ENCODE measurements around the gene ASTN1.

The ASTN1 gene

DNA sequence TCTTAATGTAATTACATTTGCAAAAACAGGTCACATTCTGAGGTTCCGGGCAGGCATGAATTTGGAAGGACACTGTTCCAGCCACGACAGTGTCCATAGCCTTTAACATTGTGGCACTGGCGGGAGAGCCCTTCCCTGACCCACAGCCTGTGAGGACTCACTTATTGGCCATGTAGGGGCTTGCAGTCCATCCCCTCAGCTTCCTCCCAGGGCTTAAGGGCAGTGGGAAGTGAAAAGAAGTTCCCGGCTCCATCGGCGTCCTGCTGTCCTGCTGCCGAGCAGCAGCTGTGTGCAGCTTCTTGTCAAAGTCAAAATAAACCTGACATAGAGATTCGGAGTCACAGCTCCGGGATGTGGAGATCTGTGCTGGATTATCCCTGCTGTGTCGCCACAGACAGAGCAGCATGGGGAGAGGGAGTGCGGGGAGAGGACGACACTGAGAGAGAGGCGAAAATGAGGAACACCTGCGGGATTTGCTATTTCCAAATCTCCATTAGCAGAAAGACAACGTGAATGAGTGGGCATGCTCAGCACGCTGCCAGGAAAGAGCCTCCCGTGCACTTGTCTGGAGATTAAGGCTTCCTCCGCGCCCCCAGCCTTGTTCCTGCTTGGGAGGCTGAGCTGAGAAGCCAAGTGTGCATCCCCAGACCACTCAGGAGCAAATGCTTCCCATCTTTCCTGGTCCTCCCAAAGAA lies 260.3 kb downstream of the ASTN1 start:
- Mint-ChIP-seq H3K27ac (no peak overlapping the region), H3K27me3 (peaks cover 5% of the 10 kb centered on the region), H3K4me3 (no peak overlapping the region), H3K4me1 (ENCODE audit: low read depth) (no peaks in the 10 kb centered on the region), H3K36me3 (ENCODE audit: low read depth) (no peaks in the 10 kb centered on the region), H3K9me3 (no peaks in the 10 kb centered on the region)
- intact Hi-C loops (cut with micrococcal nuclease): no loop called here

DNA sequence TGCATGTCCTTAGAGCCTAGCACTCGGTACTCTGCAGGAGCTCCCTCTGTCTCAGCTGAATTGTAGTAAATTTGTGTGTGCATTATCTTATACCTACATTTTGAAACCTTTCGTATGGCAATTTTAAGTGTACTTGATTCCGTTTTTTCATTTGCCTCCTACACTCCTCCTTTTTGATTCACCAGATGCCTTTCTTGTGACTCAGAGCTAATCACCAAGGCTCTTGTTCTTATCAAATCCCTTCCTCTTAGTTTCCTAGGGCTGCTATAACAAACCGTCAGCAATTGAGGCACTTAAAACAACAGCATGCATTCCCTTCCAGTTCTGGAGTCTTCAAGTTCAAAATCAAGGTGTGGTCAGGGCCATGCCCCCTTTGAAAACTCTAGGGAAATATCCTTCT lies 261.0 kb downstream of the ASTN1 start:
- Mint-ChIP-seq H3K4me1 (ENCODE audit: low read depth) (no peaks in the 10 kb centered on the region), H3K9me3 (no peaks in the 10 kb centered on the region), H3K27me3 (peaks cover 7% of the 10 kb centered on the region), H3K36me3 (ENCODE audit: low read depth) (no peaks in the 10 kb centered on the region), H3K4me3 (no peak overlapping the region), H3K27ac (no peak overlapping the region)
- intact Hi-C loops (cut with micrococcal nuclease): no loop called here

DNA sequence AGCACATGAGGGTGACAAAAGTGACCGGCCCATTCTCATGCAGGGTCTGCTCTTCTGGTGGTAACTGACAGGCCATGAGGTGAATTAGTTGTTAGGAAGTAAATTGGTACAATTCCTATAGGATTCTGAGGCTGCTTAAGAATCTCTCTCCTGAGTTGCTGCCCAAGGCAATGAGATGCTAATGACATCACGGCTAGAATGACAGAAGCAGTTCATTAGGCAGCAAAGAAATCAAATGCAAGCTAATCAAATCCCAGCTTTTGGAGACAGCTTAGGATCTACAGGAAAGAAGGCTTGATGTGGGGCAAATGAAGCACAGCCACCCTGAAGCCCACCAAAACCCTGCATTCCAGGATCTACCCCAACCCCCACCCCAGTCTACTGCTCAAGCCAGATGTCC lies 265.2 kb downstream of the ASTN1 start:
- Mint-ChIP-seq H3K27me3 (peaks cover 5% of the 10 kb centered on the region), H3K9me3 (no peaks in the 10 kb centered on the region), H3K27ac (no peak overlapping the region), H3K36me3 (ENCODE audit: low read depth) (no peaks in the 10 kb centered on the region), H3K4me1 (ENCODE audit: low read depth) (peaks cover 8% of the 10 kb centered on the region), H3K4me3 (no peak overlapping the region)
- intact Hi-C loops (cut with micrococcal nuclease): loop anchor here (5.0 kb wide), 1 partner anchor 1048 kb away; no protein-coding TSS in a partner anchor

DNA sequence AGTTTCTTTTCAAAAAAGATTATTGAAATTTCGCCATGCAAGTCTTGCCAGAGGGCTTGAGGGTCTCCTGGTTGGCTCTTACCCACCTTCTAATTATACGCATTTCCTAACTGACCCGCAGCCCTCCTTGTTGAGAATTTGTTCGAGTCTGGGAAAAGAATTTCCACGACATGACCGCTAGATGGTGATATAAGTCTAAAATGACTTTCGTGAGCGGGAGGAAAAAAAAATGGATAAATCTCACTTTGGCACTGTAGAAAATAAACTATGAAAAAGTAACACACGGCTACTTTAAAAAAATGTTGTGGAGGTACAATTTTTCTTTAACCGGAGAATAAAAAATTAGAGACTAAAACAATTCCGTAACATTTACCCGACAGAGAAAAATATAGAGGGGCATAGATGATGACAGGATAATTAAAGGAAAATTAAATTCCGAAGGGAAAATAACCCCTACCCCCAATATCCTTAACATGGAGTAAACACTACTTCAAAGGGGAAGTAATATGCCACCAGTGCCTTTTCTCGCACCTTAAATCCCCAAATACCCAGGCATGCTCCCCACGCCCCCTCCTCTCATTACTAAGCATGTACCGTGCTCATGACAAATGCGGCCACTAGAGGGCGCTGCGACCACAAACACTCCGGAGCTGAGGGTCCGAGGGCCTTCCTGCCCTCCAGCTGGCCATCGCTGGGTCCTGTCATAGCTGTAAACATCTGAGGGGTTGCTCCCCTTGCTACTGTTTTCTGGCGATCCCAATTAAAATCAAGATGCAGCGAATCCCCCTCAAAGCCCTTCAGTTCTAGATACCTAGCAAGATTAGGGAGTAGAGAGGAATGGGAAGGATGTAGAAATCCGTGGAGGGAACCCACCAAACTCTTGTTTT lies 266.9 kb downstream of the ASTN1 start:
- H3K27me3 Mint-ChIP-seq: peaks cover 2% of the 10 kb centered on the region
- no peaks in the 10 kb centered on the region for H3K36me3 Mint-ChIP-seq (ENCODE audit: low read depth)
- intact Hi-C loops (cut with micrococcal nuclease): loop anchor here (5.0 kb wide), 1 partner anchor 1050 kb away; no protein-coding TSS in a partner anchor
- no peak overlapping the region for H3K27ac Mint-ChIP-seq
- H3K4me3 Mint-ChIP-seq: no peak overlapping the region
- no peaks in the 10 kb centered on the region for H3K9me3 Mint-ChIP-seq
- peaks cover 8% of the 10 kb centered on the region for H3K4me1 Mint-ChIP-seq (ENCODE audit: low read depth)

DNA sequence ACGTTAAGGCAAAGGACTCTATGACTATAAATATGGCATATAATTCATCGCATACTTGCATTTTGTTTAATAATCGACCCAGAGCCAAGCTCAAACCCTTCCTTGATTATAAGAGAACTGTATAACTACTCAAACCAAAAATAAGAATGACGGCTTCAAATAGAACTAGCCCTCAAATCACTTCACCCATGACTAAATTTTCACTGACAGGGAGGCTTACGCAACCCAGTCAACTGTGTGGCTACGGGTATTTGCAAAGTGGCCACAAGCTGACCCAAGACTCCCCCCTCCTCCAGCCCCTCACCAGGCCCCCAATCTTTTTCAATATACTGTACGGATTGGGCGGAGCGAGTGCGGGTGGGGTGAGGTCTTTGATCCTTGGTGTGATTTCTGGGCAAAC lies 268.3 kb downstream of the ASTN1 start:
- intact Hi-C loops (cut with micrococcal nuclease): loop anchor here (5.0 kb wide), 1 partner anchor 1051 kb away; no protein-coding TSS in a partner anchor
- Mint-ChIP-seq H3K27me3 (peaks cover 2% of the 10 kb centered on the region), H3K9me3 (no peaks in the 10 kb centered on the region), H3K4me1 (ENCODE audit: low read depth) (peaks cover 8% of the 10 kb centered on the region), H3K27ac (no peak overlapping the region), H3K36me3 (ENCODE audit: low read depth) (no peaks in the 10 kb centered on the region), H3K4me3 (no peak overlapping the region)

DNA sequence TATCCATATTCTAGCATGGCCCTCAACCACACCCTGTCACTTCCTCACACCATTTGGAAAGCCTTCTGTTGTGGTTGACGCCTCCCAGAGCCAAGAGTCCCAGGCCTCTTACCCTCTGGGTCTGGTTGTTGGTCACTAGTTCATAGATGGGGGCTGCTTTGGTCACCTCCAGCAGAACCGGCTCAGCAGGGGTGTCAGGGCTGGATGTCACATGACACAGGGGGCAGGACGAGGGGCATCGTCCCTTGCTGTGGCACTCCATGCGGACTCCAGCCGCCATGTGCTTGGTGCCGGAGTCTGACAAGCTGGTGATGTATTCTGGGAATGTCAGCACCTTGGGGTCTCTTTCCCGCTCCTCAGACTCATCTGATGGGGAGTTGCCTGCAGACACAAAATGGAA lies 270.1 kb downstream of the ASTN1 start:
- Mint-ChIP-seq H3K27ac (no peak overlapping the region), H3K4me1 (ENCODE audit: low read depth) (peaks cover 8% of the 10 kb centered on the region), H3K9me3 (no peaks in the 10 kb centered on the region), H3K36me3 (ENCODE audit: low read depth) (no peaks in the 10 kb centered on the region), H3K27me3 (peaks cover 2% of the 10 kb centered on the region), H3K4me3 (no peak overlapping the region)
- intact Hi-C loops (cut with micrococcal nuclease): no loop called here

DNA sequence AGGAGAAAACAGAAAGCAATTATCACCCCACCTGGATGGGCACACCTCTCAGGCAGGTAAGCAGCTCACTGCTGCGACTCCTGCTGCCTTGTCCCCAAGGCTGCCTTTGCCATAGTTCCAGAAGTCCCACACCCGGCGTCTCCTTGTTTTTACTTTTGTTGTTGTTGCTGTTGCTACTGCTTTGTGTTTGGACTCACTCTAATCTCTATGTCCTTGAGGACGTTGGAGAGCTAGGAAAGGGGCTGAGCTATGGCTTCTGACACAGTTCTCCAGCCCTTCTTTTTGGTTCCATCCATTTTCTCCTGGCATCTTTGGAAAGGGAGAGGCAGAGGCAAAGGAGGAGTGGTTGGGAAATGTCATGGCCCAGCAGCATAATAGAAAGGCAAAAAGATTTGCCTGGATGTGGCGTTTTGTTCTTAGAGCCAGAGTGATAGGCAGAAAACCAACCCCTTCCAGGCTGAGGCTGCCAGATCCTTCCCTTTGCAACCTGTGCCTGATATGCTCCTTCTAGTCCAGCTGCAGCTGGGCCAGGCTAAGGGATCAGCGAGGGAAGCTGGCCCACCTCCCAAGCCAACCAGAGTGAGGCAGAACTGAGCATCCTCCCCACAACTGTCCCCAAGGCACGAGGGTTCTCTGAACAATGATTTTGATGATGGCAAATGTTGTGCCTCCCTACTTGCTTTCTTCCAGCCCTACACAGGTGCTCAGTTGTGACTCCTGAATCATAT lies 270.7 kb downstream of the ASTN1 start:
- Mint-ChIP-seq H3K27me3 (peaks cover 2% of the 10 kb centered on the region), H3K36me3 (ENCODE audit: low read depth) (no peaks in the 10 kb centered on the region), H3K9me3 (no peaks in the 10 kb centered on the region), H3K27ac (no peak overlapping the region), H3K4me3 (no peak overlapping the region), H3K4me1 (ENCODE audit: low read depth) (peaks cover 8% of the 10 kb centered on the region)
- intact Hi-C loops (cut with micrococcal nuclease): no loop called here

DNA sequence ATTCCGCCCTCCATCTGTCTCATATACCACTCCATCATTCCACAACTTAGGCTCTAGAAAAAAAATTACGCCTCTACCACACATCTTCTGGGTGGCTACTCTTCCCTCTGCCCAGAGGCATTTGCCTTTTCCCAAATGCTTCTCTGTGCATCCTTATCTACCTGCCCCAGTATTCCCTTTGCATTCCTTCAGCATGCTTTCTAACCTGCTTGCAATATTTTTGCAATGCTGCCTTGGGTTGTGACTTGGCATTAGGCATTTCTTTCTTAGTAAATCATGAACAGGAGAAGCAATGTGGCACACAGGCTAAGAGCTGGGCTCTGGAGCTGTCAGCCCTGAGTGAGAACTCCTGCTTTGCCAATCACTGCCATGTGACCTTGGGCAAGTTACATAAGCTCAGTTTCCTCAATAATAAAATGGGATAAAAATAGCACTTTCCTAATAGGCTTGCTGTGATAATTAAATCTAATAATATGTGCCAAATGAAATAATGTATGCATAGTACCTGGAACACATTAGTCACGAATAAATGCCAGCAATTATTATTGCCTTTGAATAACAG lies 276.0 kb downstream of the ASTN1 start:
- H3K4me3 Mint-ChIP-seq: no peak overlapping the region
- no peaks in the 10 kb centered on the region for H3K27me3 Mint-ChIP-seq
- H3K4me1 Mint-ChIP-seq (ENCODE audit: low read depth): no peaks in the 10 kb centered on the region
- H3K27ac Mint-ChIP-seq: no peak overlapping the region
- intact Hi-C loops (cut with micrococcal nuclease): no loop called here
- H3K36me3 Mint-ChIP-seq (ENCODE audit: low read depth): no peaks in the 10 kb centered on the region
- H3K9me3 Mint-ChIP-seq: no peaks in the 10 kb centered on the region

DNA sequence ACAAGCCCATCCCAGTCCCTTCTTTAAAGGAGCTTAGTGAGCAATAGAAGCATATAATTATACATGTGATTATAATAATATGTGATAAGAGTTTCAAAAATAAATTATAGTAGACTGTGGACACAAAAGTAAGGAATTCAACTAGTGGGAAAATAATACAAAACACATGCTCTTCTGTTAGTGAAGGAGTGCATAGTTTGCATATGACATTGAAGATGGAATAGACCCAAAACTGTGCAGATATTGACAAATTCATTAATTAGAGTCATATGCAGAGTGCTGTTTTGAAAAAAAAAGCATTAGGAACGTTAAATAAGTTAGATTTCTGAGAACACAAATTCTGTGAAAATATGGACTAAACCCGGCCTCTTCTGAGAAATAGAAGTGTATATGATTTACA lies 278.8 kb downstream of the ASTN1 start:
- Mint-ChIP-seq H3K9me3 (no peaks in the 10 kb centered on the region), H3K4me1 (ENCODE audit: low read depth) (no peaks in the 10 kb centered on the region), H3K27me3 (no peaks in the 10 kb centered on the region)

DNA sequence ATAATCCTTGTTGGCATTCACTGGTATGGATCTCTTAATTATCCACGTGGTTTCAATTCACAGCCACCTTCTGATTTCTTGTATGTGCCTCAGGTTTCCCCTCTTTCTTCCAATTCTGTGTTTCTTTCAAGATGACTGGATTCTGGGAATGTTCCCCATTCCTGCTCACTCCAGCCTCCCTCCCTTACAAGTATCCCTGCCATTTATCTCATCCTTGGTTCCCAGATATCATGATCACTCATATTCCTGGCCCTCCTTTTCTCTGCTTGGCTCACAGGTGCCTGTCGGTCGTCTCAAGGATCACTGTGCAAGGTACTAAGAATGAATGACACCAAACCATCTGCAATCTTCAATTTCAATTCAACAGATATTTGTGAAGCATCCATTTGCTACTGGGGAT lies 279.2 kb downstream of the ASTN1 start:
- no peaks in the 10 kb centered on the region for H3K36me3 Mint-ChIP-seq (ENCODE audit: low read depth)
- H3K4me3 Mint-ChIP-seq: no peak overlapping the region
- no peaks in the 10 kb centered on the region for H3K4me1 Mint-ChIP-seq (ENCODE audit: low read depth)
- H3K9me3 Mint-ChIP-seq: no peaks in the 10 kb centered on the region
- H3K27ac Mint-ChIP-seq: no peak overlapping the region
- H3K27me3 Mint-ChIP-seq: no peaks in the 10 kb centered on the region
- intact Hi-C loops (cut with micrococcal nuclease): no loop called here

More for the DNA sequence above, 278.8 kb downstream of the ASTN1 start:
- Mint-ChIP-seq H3K36me3 (ENCODE audit: low read depth) (no peaks in the 10 kb centered on the region), H3K4me3 (no peak overlapping the region), H3K27ac (no peak overlapping the region)
- intact Hi-C loops (cut with micrococcal nuclease): no loop called here

DNA sequence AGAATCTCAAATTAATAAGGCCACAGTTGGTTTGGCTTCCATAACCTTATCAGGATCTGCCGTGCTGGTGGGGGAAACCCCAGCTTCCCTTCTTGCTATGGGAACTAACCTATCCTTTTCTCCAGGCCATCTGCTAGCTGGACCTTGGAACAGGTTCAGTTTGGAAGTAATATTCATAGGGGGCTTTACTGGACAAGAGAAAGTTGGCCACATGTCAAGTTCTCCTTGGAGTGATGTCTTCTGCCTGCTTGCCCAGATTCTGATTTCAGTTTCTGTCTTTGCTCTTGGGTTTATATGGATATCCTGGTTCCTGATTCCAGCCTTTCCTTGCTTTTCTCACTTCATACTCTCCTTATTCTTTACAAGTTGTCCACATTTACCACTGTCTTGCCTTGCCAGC lies 279.6 kb downstream of the ASTN1 start:
- H3K36me3 Mint-ChIP-seq (ENCODE audit: low read depth): no peaks in the 10 kb centered on the region
- no peak overlapping the region for H3K4me3 Mint-ChIP-seq
- H3K9me3 Mint-ChIP-seq: no peaks in the 10 kb centered on the region
- intact Hi-C loops (cut with micrococcal nuclease): no loop called here
- no peak overlapping the region for H3K27ac Mint-ChIP-seq
- no peaks in the 10 kb centered on the region for H3K27me3 Mint-ChIP-seq
- H3K4me1 Mint-ChIP-seq (ENCODE audit: low read depth): no peaks in the 10 kb centered on the region

DNA sequence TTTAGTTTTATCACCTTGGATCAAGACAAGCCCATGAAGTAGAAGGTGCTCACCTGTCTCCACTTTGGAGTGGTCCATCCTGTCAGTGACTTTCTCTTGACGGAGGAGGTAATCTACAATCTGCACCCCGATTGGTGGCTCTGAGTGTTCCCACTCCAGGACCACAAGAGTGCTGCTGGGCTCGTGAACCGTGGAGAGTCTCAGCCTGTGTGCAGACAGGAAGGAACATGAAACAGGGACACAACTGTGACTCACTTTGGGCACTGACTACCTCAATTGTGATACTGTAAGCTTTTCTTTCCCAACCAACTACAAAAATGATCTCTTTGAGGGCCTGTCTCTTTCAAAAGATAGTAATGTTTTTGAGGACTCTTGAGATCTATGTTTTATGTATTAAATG lies 280.2 kb downstream of the ASTN1 start:
- Mint-ChIP-seq H3K36me3 (ENCODE audit: low read depth) (no peaks in the 10 kb centered on the region), H3K27ac (no peak overlapping the region), H3K4me3 (no peak overlapping the region), H3K9me3 (no peaks in the 10 kb centered on the region), H3K27me3 (no peaks in the 10 kb centered on the region), H3K4me1 (ENCODE audit: low read depth) (no peaks in the 10 kb centered on the region)
- intact Hi-C loops (cut with micrococcal nuclease): no loop called here

DNA sequence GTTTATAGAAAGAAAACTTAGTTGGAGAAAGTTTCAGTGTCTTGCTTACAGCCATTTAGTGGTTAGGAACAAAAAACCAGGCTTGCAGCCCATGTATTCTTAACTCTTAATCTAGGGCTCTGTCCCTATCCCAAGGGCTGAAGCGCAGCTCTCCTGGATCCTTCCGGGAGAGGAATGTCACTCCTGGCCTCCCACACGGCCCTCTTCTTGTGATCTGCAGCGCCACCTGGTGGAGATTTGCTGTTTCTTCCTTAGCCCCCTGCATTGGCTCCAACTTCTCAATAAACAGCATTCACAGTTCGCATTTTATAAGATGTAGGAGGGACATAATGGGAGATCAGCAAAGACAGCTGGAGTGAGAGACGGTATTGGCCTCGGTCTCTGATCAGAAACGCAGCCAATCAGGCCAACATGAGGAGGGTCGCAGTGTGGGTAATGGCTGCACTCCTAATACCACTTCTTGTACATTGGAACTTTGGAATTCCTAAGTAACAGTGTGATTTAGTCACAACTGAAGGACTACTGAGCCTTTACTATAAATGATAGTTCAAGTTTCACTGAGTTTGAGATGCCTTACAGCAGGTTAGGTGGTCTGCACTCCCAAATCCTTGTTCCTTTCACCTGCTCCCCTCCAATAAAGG lies 283.4 kb downstream of the ASTN1 start:
- Mint-ChIP-seq H3K4me3 (no peak overlapping the region), H3K4me1 (ENCODE audit: low read depth) (no peaks in the 10 kb centered on the region), H3K27me3 (no peaks in the 10 kb centered on the region), H3K9me3 (no peaks in the 10 kb centered on the region), H3K27ac (no peak overlapping the region), H3K36me3 (ENCODE audit: low read depth) (no peaks in the 10 kb centered on the region)
- intact Hi-C loops (cut with micrococcal nuclease): loop anchor here (2.0 kb wide), 1 partner anchor 322 kb away; no protein-coding TSS in a partner anchor
